Esophagus squamous epithelium (tissue), 4 donors: Measurements from ENCODE around the gene RAB26.
"Not testable (repeated sequence)": the region's sequence is repeated elsewhere in the genome, so short reads cannot be mapped to it uniquely, and the experiment has no call there.

Experiments used
- POLR2A ChIP-seq, 4 donors: fragments of 450-650 bp; IDR thresholded peaks; one replicate each; pipeline ENCODE4 v1.6.1; 2017; ENCODE audit warnings: antibody characterized with exemption in 4 of 4, mild to moderate bottlenecking in 4 of 4, moderate library complexity in 3 of 4
- TF ChIP-seq, protein P1 (sequence below), 6 experiments: fragments of 450-650 bp in 4 of 6; fragments of 200-600 bp in 2 of 6; sonication (generic) in 2 of 6; IDR thresholded peaks; one replicate each; pipeline ENCODE4 v1.5.1; 2016 to 2019; ENCODE audit warnings: antibody characterized with exemption in 6 of 6, mild to moderate bottlenecking in 4 of 6, moderate library complexity in 4 of 6

DNA sequence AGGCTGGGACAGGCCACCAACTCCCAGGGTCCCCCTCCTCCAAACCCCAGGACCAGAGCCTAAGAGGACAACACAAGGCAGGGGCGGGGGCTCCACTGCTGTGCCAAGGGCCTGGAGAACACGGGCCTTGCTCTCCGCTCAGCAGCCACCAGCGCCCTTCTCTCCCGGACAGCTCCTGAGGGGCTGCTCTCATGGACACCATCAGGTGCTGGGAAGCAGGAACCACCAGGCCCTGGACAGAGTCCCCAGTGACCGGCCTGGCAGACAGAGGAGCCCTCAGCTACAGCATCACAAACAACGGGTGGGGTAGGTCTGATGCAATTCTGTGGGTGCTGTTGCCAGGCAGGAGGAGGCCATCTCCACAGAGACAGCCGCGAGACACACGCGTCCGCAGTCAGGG lies 14.6 kb upstream of the RAB26 start:
- TF ChIP-seq POLR2A (IDR thresholded peaks at IDR 0.05) = not testable (repeated sequence)
- TF ChIP-seq, protein P1, sequence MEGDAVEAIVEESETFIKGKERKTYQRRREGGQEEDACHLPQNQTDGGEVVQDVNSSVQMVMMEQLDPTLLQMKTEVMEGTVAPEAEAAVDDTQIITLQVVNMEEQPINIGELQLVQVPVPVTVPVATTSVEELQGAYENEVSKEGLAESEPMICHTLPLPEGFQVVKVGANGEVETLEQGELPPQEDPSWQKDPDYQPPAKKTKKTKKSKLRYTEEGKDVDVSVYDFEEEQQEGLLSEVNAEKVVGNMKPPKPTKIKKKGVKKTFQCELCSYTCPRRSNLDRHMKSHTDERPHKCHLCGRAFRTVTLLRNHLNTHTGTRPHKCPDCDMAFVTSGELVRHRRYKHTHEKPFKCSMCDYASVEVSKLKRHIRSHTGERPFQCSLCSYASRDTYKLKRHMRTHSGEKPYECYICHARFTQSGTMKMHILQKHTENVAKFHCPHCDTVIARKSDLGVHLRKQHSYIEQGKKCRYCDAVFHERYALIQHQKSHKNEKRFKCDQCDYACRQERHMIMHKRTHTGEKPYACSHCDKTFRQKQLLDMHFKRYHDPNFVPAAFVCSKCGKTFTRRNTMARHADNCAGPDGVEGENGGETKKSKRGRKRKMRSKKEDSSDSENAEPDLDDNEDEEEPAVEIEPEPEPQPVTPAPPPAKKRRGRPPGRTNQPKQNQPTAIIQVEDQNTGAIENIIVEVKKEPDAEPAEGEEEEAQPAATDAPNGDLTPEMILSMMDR (IDR thresholded peaks at IDR 0.05) = not testable (repeated sequence)
